Cardiac fibroblast (primary cell): ENCODE results near the gene ARX.

Experiments
- DNase-seq, 2 donors: peaks; one replicate each; pipeline versions ENCODE4 v3.0.0 to v3.0.0-alpha.2; 2010; ENCODE audit warnings: low read depth in 2 of 2
- H3K4me3 ChIP-seq, 2 donors: replicated peaks in 1 of 2; 1 replicate in 1 of 2; 2 replicates in 1 of 2; pipeline ENCODE4 v1.5.1; 2011; ENCODE audit warnings: low read depth in 2 of 2, low read length in 2 of 2, mild to moderate bottlenecking in 2 of 2, moderate library complexity in 1 of 2
- TF ChIP-seq, protein P1 (sequence below): IDR thresholded peaks from one replicate; pipeline ENCODE4 v1.5.1; 2011; ENCODE audit warnings: low read depth, mild to moderate bottlenecking, low read length, inconsistent platforms

Gene ARX

DNA sequence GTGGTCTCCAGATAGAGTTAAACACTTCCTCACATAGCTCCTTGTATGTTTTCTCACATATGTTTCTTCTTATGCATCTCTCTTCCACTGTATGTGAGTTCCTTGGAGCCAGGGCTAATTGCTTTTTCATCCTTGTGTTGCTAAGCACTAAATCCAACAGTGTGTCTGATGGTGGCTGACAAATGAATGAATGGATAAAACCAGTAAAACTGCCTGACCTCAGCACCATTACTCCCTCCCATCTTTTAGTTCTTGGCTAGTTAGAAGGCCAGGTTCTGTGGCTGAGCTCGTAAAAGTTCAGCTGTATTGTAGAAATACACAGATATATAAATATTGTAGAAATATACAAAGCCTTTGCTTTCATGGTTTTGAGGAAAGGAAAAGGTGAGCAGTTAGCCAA lies 50.4 kb downstream of the ARX start:
- TF ChIP-seq, protein P1, sequence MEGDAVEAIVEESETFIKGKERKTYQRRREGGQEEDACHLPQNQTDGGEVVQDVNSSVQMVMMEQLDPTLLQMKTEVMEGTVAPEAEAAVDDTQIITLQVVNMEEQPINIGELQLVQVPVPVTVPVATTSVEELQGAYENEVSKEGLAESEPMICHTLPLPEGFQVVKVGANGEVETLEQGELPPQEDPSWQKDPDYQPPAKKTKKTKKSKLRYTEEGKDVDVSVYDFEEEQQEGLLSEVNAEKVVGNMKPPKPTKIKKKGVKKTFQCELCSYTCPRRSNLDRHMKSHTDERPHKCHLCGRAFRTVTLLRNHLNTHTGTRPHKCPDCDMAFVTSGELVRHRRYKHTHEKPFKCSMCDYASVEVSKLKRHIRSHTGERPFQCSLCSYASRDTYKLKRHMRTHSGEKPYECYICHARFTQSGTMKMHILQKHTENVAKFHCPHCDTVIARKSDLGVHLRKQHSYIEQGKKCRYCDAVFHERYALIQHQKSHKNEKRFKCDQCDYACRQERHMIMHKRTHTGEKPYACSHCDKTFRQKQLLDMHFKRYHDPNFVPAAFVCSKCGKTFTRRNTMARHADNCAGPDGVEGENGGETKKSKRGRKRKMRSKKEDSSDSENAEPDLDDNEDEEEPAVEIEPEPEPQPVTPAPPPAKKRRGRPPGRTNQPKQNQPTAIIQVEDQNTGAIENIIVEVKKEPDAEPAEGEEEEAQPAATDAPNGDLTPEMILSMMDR: no peak
- no peak overlapping the region for H3K4me3 ChIP-seq
- no peak for DNase-seq

DNA sequence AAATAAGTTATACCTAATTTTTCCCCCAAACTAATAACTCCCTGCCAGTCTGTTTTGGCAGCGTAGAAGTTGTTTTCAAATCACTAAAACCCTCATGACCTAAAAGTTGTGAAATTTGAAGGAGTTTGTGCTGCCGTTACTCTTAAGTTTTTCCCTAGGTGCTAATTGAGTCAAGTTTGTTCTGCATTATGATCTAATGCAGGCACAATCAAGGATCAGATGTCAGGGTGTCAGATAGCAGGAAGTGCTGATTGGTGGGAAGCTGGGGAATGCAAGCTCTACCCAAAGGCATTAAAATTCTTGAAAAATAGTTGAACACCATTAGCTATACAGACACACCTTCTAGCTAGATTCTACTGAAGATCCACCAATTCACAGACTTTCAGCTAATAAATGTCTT lies 51.9 kb downstream of the ARX start:
- TF ChIP-seq, protein P1: no peak
- H3K4me3 ChIP-seq: no peak overlapping the region
- no peak for DNase-seq

DNA sequence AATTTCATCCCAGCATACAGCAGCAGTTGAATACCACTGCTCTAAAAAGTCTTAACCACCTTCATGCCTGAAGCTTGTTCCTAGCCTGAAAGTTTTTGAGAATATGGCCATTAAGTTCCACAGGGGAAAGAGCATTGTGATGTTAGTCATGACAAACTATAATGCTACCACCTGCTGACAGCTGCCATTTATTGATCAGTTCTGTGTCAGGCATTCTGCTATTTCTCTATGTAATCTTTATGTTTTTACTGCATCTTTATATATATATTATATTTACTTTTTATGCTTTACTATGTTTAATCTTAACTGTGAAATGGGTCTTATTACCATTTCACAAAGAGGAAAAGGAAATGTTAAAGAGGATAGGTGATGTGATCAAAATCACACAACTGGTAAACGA lies 54.0 kb downstream of the ARX start:
- no peak overlapping the region for H3K4me3 ChIP-seq
- no peak for DNase-seq
- TF ChIP-seq, protein P1: no peak

DNA sequence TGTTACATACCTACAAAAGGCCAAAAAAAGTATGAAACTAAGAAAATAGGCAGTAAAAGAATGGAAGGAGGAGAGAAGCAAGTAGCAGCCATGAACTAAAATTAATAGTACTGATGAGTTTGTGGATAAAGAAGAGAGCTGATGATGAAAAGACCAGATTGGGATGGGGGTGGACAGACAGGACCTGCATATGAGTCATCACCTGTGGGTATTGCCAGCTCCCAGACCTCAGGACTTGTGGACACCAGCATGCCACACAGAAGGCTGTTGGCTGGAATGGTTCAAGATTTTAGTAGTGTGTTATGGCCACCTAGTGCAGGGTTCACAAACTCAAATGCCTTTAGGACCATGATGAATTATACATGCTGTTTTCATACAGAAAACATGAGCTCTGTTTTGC lies 58.9 kb downstream of the ARX start:
- H3K4me3 ChIP-seq: no peak overlapping the region
- peak in 1 of 2 donors; percentile 9 for DNase-seq
- TF ChIP-seq, protein P1: no peak

DNA sequence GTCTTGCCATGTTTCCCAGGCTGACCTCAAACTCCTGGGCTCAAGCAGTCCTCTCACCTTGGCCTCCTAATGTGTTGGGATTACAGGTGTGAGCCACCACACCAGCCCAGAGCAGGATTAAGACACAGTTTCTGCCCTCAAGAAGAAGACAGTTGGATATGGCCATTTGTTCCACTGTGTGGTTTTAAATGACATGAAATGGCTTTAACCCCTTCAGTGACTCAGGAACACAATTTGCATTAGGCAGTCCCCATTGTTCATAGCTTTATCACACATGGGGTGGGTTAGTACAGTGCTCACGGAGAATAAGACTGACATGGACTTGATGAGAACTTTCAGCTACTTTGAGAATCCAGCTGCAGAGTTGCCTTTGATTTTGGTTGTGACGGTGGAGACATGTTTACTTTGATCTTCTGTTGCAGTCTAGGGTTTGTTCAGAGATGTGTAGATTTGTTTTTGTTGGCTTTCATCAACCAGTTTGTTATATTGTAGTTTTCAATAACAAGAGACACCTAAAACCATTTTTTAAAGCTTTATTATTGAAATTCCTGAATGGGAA lies 60.3 kb downstream of the ARX start:
- no peak for DNase-seq
- TF ChIP-seq, protein P1: no peak

DNA sequence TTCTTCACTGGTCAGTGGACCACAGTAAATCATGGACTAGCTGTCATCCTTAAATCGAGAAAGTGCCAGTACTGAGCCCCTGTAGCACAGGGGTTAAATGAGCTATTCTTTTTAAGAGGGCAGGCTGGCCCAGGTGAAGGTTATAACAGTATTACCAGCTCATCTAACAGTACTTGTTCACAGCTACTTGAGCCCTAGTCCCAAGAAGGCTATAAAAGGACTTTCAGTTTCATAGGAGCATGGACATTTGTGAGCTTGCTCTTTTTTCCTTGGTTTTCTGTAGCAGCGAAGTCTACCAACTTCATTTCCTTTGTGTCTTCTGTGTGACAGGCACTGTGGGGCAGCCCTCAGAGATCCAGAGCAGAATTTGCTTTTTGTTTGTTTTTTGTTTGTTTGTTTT lies 61.0 kb downstream of the ARX start:
- DNase-seq: no peak
- no peak overlapping the region for H3K4me3 ChIP-seq
- TF ChIP-seq, protein P1: no peak

More for the DNA sequence above, 60.3 kb downstream of the ARX start:
- H3K4me3 ChIP-seq: no peak overlapping the region
